Eye (tissue), 1 donor: ENCODE data around the gene HLA-DRA.
"Not testable (repeated sequence)": the region's sequence is repeated elsewhere in the genome, so short reads cannot be mapped to it uniquely, and the experiment has no call there.

Source experiments
- DNase-seq: peaks from one replicate; pipeline ENCODE4 v3.0.0-alpha.2; 2015

The HLA-DRA gene

GRCh38 chr6:32432050-32432450 lies 7.6 kb upstream of the HLA-DRA start:
- DNase-seq, result peak; percentile 60

DNA sequence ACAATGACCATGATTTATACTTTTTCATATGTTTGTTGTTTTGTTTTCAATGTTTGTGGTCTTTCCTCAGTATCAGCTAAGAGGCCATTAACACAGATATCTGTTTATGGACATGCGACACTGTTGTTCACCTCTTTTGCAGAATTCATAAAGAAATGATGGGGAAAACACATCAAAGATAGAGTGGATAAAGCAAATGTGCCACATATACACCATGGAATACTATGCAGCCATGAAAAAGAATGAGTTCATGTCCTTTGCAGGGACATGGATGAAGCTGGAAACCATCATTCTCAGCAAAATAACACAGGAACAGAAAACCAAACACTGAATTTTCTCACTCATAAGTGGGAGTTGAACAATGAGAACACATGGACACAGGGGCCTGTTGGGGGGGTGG lies 5.7 kb upstream of the HLA-DRA start:
- DNase-seq, result not testable (repeated sequence)

GRCh38 chr6:32436186-32436585 lies 3.5 kb upstream of the HLA-DRA start:
- DNase-seq, result no peak

GRCh38 chr6:32436995-32437836 lies 2.5 kb upstream of the HLA-DRA start:
- DNase-seq, result no peak

DNA sequence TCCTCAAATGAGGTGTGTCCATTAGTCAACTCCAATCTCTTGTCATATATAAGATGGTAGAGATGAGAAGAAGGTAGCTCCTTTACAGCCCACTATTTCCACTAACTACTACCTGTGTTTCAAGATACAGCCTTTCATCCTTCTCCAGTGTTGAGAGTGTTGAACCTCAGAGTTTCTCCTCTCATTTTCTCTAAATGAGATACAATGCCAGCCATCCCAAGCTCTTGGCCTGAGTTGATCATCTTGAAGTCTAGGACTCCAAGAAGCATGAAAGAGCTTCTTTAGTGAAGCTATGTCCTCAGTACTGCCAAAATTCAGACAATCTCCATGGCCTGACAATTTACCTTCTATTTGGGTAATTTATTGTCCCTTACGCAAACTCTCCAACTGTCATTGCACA lies 548 bp upstream of the HLA-DRA start:
- no peak for DNase-seq

- DNase-seq, result no peak
Observed at GRCh38 chr6:32442243-32442667, 2.6 kb downstream of the HLA-DRA start.

GRCh38 chr6:32442977-32443552 lies 3.4 kb downstream of the HLA-DRA start:
- no peak for DNase-seq

DNA sequence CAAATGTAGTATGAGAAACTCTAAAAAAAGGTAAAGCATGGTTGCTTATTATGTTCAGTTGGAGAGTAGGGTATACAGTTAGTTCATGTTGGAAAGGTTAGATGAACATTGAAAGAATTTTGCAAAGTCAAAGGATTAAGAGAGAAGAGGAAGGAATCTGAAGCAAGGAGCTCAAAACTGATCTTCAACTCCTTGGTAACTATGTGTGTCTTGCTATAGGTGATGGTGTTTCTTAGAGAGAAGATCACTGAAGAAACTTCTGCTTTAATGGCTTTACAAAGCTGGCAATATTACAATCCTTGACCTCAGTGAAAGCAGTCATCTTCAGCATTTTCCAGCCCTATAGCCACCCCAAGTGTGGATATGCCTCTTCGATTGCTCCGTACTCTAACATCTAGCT lies 4.7 kb downstream of the HLA-DRA start:
- DNase-seq, result no peak

DNA sequence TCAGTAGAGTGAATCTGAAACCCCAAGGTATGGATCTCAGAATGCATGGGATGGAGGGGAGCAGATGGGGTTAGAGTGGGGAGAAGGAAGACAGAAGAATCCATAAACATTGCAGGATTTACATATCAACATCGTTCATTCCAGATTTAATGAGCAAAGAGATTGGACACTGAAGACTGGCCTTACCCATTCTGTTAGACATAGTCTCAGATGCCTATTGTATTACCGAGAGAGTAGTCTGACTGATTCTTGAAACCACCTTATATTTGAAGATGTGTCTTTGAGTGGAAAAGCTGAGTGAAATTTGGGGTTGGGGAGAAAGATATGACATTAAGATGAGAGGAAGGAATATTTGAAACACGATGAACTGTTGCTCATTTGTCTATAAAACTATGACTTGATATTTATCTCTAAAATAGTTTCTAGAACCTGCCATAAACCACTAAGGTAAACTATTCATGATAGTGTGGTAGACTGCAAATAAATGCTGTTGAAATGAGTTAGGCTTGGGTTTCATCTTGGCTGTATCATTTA lies 5.7 kb downstream of the HLA-DRA start:
- no peak for DNase-seq

- DNase-seq, result no peak
Observed at GRCh38 chr6:32447932-32448331, 8.2 kb downstream of the HLA-DRA start.

GRCh38 chr6:32449088-32449736 lies 9.5 kb downstream of the HLA-DRA start:
- no peak for DNase-seq

- DNase-seq, result no peak
Observed at GRCh38 chr6:32457054-32457453, 17.4 kb downstream of the HLA-DRA start.

- no peak for DNase-seq
Observed at GRCh38 chr6:32459781-32460424, 20.2 kb downstream of the HLA-DRA start.

- no peak for DNase-seq
Observed at GRCh38 chr6:32460528-32460927, 20.8 kb downstream of the HLA-DRA start.

DNA sequence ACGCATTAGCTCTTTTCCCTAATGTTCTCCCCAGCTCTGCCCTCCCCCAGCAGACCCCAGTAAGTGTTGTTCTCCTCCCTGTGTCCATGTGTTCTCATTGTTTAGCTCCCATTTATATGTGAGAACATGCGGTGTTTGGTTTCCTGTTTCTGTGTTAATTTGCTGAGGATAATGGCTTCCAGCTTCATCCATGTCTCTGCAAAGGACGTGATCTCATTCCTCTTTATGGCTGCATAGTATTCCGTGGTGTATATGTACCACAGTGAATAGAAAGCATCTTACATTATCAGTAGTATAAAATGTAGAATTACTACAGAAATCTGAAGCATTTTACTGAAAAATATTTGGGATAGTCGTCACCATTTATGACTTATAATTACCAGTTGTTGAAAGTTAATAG lies 21.8 kb downstream of the HLA-DRA start:
- DNase-seq, result no peak

GRCh38 chr6:32462609-32463008 lies 22.9 kb downstream of the HLA-DRA start:
- no peak for DNase-seq

- DNase-seq, result not testable (repeated sequence)
Observed at GRCh38 chr6:32467743-32468503, 28.2 kb downstream of the HLA-DRA start.

DNA sequence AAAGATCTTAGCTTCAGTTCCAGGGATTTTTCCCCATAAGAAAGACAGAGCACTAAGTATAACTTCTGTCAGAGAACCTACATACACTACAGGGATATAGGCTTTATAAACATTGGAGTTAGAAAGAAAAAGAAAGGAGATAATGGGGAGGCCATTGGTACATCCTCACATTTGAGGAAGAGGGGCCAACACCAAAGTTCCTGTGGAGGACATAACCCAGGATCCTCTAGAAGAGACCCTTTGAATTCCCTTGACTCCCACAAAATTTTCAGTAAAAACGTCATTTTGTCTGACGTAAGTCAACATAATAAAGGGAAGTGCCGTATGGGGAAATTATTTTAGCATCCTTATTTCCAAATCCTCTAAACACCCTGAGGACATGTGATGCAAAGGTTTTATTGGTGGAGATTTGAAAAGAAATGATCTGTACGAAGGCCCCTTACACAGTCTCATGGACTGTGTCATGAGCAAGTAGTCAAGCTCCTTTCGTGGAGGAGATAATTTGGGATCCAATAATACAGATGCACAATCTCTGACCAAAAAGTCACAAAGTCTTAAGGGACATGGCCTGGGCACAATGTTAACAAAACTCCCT lies 33.2 kb downstream of the HLA-DRA start:
- DNase-seq, result no peak

DNA sequence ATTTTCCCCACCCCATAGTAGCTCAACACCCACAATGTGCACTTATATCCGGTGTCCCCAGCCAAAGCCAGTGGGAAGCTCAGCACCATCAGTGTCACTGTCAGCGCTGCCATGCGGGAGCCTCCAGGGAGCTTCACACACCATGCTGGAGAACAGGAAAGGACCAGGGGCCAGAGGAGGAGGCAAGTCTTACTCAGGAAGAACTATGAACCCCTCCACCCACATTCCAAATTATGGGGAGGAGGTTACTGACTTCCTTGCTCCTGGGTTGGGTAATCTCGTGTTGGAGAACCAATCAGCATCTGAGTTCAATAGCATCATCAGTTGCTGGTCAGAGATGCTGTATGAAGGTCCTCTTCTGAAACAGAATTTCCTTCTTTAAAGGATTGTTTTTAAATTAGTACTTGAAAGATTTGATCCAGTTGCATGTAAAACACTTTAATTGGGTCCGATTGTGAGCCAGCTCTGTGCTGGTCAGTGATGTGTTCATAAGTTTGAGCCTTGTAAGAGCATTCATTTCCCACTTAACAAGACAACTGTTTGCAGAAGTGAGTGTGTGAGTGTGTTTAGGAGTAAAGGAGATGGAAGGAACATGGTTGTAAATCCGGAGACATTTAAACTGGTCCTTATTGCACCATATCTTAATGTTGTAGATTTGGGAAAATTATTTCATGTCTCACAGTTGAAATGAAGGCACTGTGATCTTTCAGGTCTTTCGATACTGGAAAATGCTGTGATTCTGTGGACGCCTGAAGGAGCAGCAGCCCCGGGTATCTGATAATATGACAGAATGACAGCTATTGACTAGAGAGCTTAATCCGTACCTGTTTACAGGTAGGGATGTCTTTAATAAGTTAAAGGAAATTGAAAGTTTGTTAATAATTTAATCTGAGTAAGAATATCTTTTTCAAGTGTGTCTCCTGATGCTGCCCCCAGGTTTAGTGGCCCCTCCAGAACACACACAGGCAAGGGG lies 34.0 kb downstream of the HLA-DRA start:
- not testable (repeated sequence) for DNase-seq

DNA sequence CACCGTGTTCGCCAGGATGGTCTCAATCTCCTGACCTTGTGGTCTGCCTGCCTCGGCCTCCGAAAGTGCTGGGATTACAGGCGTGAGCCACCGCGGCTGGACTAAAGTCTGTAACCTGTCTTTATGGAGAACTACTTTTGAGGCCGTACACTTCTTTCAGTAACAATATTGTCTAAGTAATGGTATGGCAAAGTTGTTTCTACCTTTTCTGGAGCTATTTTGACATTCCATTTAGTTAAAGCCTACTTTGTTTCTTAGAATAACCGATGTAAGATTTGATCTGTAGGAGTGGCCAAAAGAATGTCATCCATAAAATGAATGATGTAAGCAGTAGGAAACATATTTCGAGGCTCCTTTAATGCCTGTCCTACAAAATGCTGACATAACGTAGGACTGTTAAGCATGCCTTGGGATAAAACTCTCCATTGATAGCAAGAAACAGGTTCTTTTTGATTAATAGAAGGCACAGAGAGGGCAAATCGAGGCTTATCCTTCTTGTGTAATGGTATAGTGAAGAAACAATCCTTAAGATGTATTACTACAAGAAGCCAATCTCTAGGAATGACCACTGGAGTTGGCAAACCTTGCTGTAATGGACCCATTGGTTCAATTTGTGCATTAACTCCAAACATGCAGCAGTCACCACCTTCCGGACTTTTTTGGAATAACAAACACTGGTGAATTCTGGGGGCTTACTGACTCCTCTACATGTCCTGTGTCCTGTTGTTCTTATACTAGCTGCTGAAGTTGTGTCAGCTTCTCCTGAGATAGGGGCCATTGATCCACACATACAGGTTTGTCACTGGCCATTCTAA lies 35.9 kb downstream of the HLA-DRA start:
- DNase-seq, result no peak
